CD14-positive monocyte (primary cell): Measurements from ENCODE around the gene NFKBIE. TPM values are rescaled to one million over a fixed set of nuclear protein-coding genes. Genes with fewer than 3 reads are reported as not detected.

ENCODE experiments used
- DNase-seq, 3 donors: peaks; one replicate each; pipeline ENCODE4 v3.0.0-alpha.2; 2011 to 2022
- H2AFZ ChIP-seq: 2 replicates; pipeline ENCODE4 v1.6.0; 2012; ENCODE audit warnings: mild to moderate bottlenecking, low read depth, low read length, inconsistent platforms; ENCODE audit not compliant: insufficient read depth, poor library complexity, severe bottlenecking
- H3K27ac ChIP-seq, 2 donors: 1 replicate in 1 of 2; 2 replicates in 1 of 2; pipeline ENCODE4 v1.5.1; 2012 to 2013; ENCODE audit warnings: low read length in 2 of 2, control low read depth in 1 of 2, inconsistent platforms in 1 of 2, low read depth in 1 of 2, mild to moderate bottlenecking in 1 of 2
- H3K27me3 ChIP-seq, 2 donors: one replicate each; pipeline versions ENCODE4 v1.6.0 to v1.6.1; 2011 to 2013; ENCODE audit warnings: low read length in 2 of 2; ENCODE audit not compliant: control insufficient read depth in 2 of 2, insufficient read depth in 2 of 2
- H3K36me3 ChIP-seq, 2 donors: replicated peaks in 1 of 2; 1 replicate in 1 of 2; 2 replicates in 1 of 2; pipeline versions ENCODE4 v1.5.1 to v1.6.1; 2012 to 2013; ENCODE audit warnings: low read length in 2 of 2, control low read depth in 1 of 2, inconsistent platforms in 1 of 2, mild to moderate bottlenecking in 1 of 2; ENCODE audit not compliant: insufficient read depth in 2 of 2, control insufficient read depth in 1 of 2
- H3K4me1 ChIP-seq, 2 donors: 1 replicate in 1 of 2; 2 replicates in 1 of 2; pipeline versions ENCODE4 v1.5.1 to v1.6.1; 2012 to 2013; ENCODE audit warnings: low read length in 2 of 2, control low read depth in 1 of 2, inconsistent platforms in 1 of 2, mild to moderate bottlenecking in 1 of 2, moderate library complexity in 1 of 2; ENCODE audit not compliant: insufficient read depth in 2 of 2, control insufficient read depth in 1 of 2
- H3K4me2 ChIP-seq: replicated peaks from 2 replicates; pipeline ENCODE3; 2012; ENCODE audit warnings: low read length, moderate library complexity, mild to moderate bottlenecking; ENCODE audit not compliant: poor library complexity, severe bottlenecking; ENCODE audit errors: extremely low read depth
- H3K4me3 ChIP-seq, 3 experiments: fragments of 200-600 bp in 1 of 3; sonication (generic) in 1 of 3; replicated peaks in 1 of 3; 1 replicate in 2 of 3; 2 replicates in 1 of 3; pipeline ENCODE4 v1.5.1; 2011 to 2013; ENCODE audit warnings: low read length in 3 of 3, mild to moderate bottlenecking in 3 of 3, control low read depth in 2 of 3, low read depth in 2 of 3, inconsistent platforms in 1 of 3, moderate library complexity in 1 of 3
- H3K79me2 ChIP-seq: 2 replicates; pipeline ENCODE4 v1.6.0; 2012; ENCODE audit warnings: mild to moderate bottlenecking, control low read depth, inconsistent platforms, low read length, moderate library complexity; ENCODE audit not compliant: insufficient read depth
- H3K9ac ChIP-seq: 2 replicates; pipeline ENCODE4 v1.6.0; 2017; ENCODE audit warnings: low read length, mild to moderate bottlenecking; ENCODE audit not compliant: insufficient read depth, poor library complexity, severe bottlenecking
- H3K9me3 ChIP-seq, 2 donors: replicated peaks in 1 of 2; 1 replicate in 1 of 2; 2 replicates in 1 of 2; pipeline versions ENCODE4 v1.5.1 to v1.6.1; 2012 to 2013; ENCODE audit warnings: low read length in 2 of 2, control low read depth in 1 of 2; ENCODE audit not compliant: control insufficient read depth in 1 of 2, insufficient read depth in 1 of 2
- H4K20me1 ChIP-seq: 2 replicates; pipeline ENCODE4 v1.6.0; 2012; ENCODE audit warnings: mild to moderate bottlenecking, low read length, control low read depth, moderate library complexity; ENCODE audit not compliant: insufficient read depth
- H3K27ac Mint-ChIP-seq, 7 donors: one replicate each; pipeline ENCODE4 v1.8.0; 2020; ENCODE audit warnings: mild to moderate bottlenecking in 7 of 7, mixed read lengths in 7 of 7, moderate library complexity in 6 of 7, inconsistent platforms in 2 of 7
- H3K27me3 Mint-ChIP-seq, 3 donors: one replicate each; pipeline ENCODE4 v1.8.0; 2021 to 2022; ENCODE audit warnings: low read depth in 3 of 3, mild to moderate bottlenecking in 3 of 3, mixed read lengths in 3 of 3, moderate library complexity in 3 of 3, inconsistent platforms in 1 of 3
- H3K36me3 Mint-ChIP-seq, 2 donors: one replicate each; pipeline ENCODE4 v1.8.0; 2020; ENCODE audit warnings: mixed read lengths in 2 of 2, inconsistent platforms in 1 of 2, mild to moderate bottlenecking in 1 of 2
- H3K4me1 Mint-ChIP-seq: one replicate; pipeline ENCODE4 v1.8.0; 2020; ENCODE audit warnings: mild to moderate bottlenecking, mixed read lengths
- H3K4me3 Mint-ChIP-seq, 2 donors: one replicate each; pipeline ENCODE4 v1.8.0; 2020; ENCODE audit warnings: mild to moderate bottlenecking in 2 of 2, mixed read lengths in 2 of 2, moderate library complexity in 1 of 2
- H3K9me3 Mint-ChIP-seq, 7 donors: one replicate each; pipeline ENCODE4 v1.8.0; 2020 to 2022; ENCODE audit warnings: mixed read lengths in 7 of 7, mild to moderate bottlenecking in 6 of 7, moderate library complexity in 6 of 7, inconsistent platforms in 2 of 7
- CTCF ChIP-seq: fragments of 200-600 bp; IDR thresholded peaks from one replicate; pipeline ENCODE4 v1.8.0; 2022; ENCODE audit warnings: antibody characterized with exemption, mild to moderate bottlenecking
- WGBS: methylation state at CpG from one replicate; pipeline ENCODE4 v1.1.5; 2013; ENCODE audit warnings: missing lambda C conversion rate; ENCODE audit not compliant: insufficient coverage; 5-methylcytosine and 5-hydroxymethylcytosine counted together
- intact Hi-C, 2 donors: fragments of 100-400 bp; cut with micrococcal nuclease; formaldehyde crosslinking; loops; one replicate each; pipeline versions ENCODE4 v1.15.0 to v1.15.1; 2023
- polyA plus RNA-seq, 3 donors: library from polyadenylated mRNA; depleted of rRNA in 1 of 3; unstranded in 2 of 3; stranded (reverse) in 1 of 3; fragments of 300-500 nt in 2 of 3; fragments of >200 nt in 1 of 3; fragmentation: Illumina TruSeq in 2 of 3; gene quantifications; 1 replicate in 2 of 3; 2 replicates in 1 of 3; pipeline ENCODE4 v1.2.3, GENCODE V29; 2012 to 2021

NFKBIE gene
- polyA plus RNA-seq, 3 donors, result 19.9 to 108 (median 23.2) TPM

- no peaks in the 10 kb centered on the region for H3K9me3 ChIP-seq
- peak overlapping the region; percentile 69 to 100 (median 99) for H3K4me3 ChIP-seq
- Mint-ChIP-seq H3K9me3 (peaks cover 0 to 2% (median 0%) of the 10 kb centered on the region in 7 donors), H3K4me1 (peaks cover 29% of the 10 kb centered on the region), H3K4me3 (peak overlapping the region; percentile 96 to 98), H3K27me3 (peaks cover 0 to 7% (median 0%) of the 10 kb centered on the region in 3 donors), H3K27ac (peak overlapping the region; percentile 94 to 97 (median 96)), H3K36me3 (peaks cover 42 to 43% of the 10 kb centered on the region in 2 donors)
- H3K27ac ChIP-seq, result peak overlapping the region; percentile 90 to 93
- no peak for TF ChIP-seq CTCF
- no peaks in the 10 kb centered on the region for H3K27me3 ChIP-seq
- peak overlapping the region; percentile 95 for H3K4me2 ChIP-seq
- peaks cover 19 to 36% of the 10 kb centered on the region in 2 donors for H3K4me1 ChIP-seq
- DNase-seq, result peak; percentile 76 to 92 (median 83)
- under 1% methylated on average over 33 of the region's 52 CpGs for WGBS
- H3K79me2 ChIP-seq, result peaks cover 42% of the 10 kb centered on the region
- H3K9ac ChIP-seq, result peak overlapping the region; percentile 87
- H2AFZ ChIP-seq, result peak overlapping the region; percentile 52
- intact Hi-C loops, result loop anchor here in 1 of 2 donors (5.0 kb wide), 1 partner anchor 620 kb away; the partner anchor contains the start of gene GTPBP2
- peaks cover 54% of the 10 kb centered on the region for H4K20me1 ChIP-seq
- peaks cover 33 to 41% of the 10 kb centered on the region in 2 donors for H3K36me3 ChIP-seq
Measured at GRCh38 chr6:44247338-44248302, 17.7 kb downstream of the NFKBIE start.

- peaks cover 42% of the 10 kb centered on the region for H3K79me2 ChIP-seq
- peaks cover 19 to 36% of the 10 kb centered on the region in 2 donors for H3K4me1 ChIP-seq
- H3K36me3 ChIP-seq, result peaks cover 26 to 33% of the 10 kb centered on the region in 2 donors
- no peaks in the 10 kb centered on the region for H3K9me3 ChIP-seq
- Mint-ChIP-seq H3K9me3 (peaks cover 0 to 2% (median 0%) of the 10 kb centered on the region in 7 donors), H3K4me3 (peak within 1 kb of the TSS; percentile 96 to 98), H3K4me1 (peaks cover 29% of the 10 kb centered on the region), H3K36me3 (peaks cover 34 to 35% of the 10 kb centered on the region in 2 donors), H3K27ac (peak within 1 kb of the TSS; percentile 94 to 97 (median 96)), H3K27me3 (peaks cover 0 to 9% (median 0%) of the 10 kb centered on the region in 3 donors)
- H3K27me3 ChIP-seq, result no peaks in the 10 kb centered on the region
- peak within 1 kb of the TSS; percentile 69 to 100 (median 99) for H3K4me3 ChIP-seq
- H2AFZ ChIP-seq, result peak within 1 kb of the TSS; percentile 94
- no peak for TF ChIP-seq CTCF
- peaks cover 48% of the 10 kb centered on the region for H4K20me1 ChIP-seq
- intact Hi-C loops, result loop anchor here in 1 of 2 donors (5.0 kb wide), 1 partner anchor 619 kb away; the partner anchor contains the start of gene GTPBP2
- peak within 1 kb of the TSS; percentile 87 for H3K9ac ChIP-seq
- under 1% methylated on average over 26 of the region's 34 CpGs for WGBS
- peak within 1 kb of the TSS; percentile 95 for H3K4me2 ChIP-seq
- peak within 1 kb of the TSS; percentile 90 to 93 for H3K27ac ChIP-seq
- DNase-seq, result peak; percentile 93 to 95 (median 93)
Measured at GRCh38 chr6:44246663-44247337, 18.6 kb downstream of the NFKBIE start, which contains the start of gene HSP90AB1. HSP90AB1 (plus strand) TSS chr6:44247101; CDS start chr6:44248630, 1,529 bp downstream.
